22Rv1 (cell line): ENCODE data around the gene RHOBTB3.

Experiments
- ZFX ChIP-seq: fragments of 450-650 bp; IDR thresholded peaks from 2 replicates; pipeline ENCODE4 v1.6.1; 2017; ENCODE audit warnings: antibody characterized with exemption, borderline replicate concordance
- TF ChIP-seq, protein P1 (sequence below): fragments of 450-650 bp; IDR thresholded peaks from 2 replicates; pipeline ENCODE4 v1.5.1; 2017; ENCODE audit warnings: mild to moderate bottlenecking

GRCh38 chr5:95730011-95730700 lies 980 bp upstream of the RHOBTB3 start:
- TF ChIP-seq, protein P1, sequence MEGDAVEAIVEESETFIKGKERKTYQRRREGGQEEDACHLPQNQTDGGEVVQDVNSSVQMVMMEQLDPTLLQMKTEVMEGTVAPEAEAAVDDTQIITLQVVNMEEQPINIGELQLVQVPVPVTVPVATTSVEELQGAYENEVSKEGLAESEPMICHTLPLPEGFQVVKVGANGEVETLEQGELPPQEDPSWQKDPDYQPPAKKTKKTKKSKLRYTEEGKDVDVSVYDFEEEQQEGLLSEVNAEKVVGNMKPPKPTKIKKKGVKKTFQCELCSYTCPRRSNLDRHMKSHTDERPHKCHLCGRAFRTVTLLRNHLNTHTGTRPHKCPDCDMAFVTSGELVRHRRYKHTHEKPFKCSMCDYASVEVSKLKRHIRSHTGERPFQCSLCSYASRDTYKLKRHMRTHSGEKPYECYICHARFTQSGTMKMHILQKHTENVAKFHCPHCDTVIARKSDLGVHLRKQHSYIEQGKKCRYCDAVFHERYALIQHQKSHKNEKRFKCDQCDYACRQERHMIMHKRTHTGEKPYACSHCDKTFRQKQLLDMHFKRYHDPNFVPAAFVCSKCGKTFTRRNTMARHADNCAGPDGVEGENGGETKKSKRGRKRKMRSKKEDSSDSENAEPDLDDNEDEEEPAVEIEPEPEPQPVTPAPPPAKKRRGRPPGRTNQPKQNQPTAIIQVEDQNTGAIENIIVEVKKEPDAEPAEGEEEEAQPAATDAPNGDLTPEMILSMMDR = no peak
- TF ChIP-seq ZFX = no peak
